Right ventricle myocardium superior (tissue), 1 donor: ENCODE measurements around the gene KLHL26. TPM values are rescaled to one million over a fixed set of nuclear protein-coding genes. Genes with fewer than 3 reads are reported as not detected.
"Not testable (repeated sequence)": the region's sequence is repeated elsewhere in the genome, so short reads cannot be mapped to it uniquely, and the experiment has no call there.

Experiments used
- ATAC-seq: fragments of 200-7000 bp; cut with Tn5 transposase; one replicate; pipeline ENCODE4 v1.9.1; 2020; ENCODE audit warnings: mild to moderate bottlenecking; ENCODE audit not compliant: poor library complexity
- DNase-seq: peaks from one replicate; pipeline ENCODE4 v3.0.0-alpha.2; 2020
- intact Hi-C: fragments of 100-400 bp; cut with DNase I; formaldehyde crosslinking; loops from one replicate; pipeline ENCODE4 v1.11.2; 2022
- total RNA-seq: library from RNA; stranded (reverse); fragmentation: NEBNext Ultra II Directional; extraction: Animal tissue kit (Norgen Biotek cat#: 25700); gene quantifications from one replicate; pipeline ENCODE4 v1.2.1, GENCODE V29; 2021
- donor health status: DM: no; HTN: yes; CAD: no; lungs with severe emphysema.

Gene KLHL26
- total RNA-seq, 1 donor from 2014 or later = 4.5 TPM

GRCh38 chr19:18597809-18598660, 38.8 kb upstream of the KLHL26 start:
- no peak for DNase-seq
- intact Hi-C loops = loop anchor here (5.0 kb wide), 1 partner anchor 249 kb away; no protein-coding TSS in a partner anchor
- ATAC-seq = no peak

- DNase-seq (no peak), ATAC-seq (no peak)
- intact Hi-C loops = loop anchor here (5.0 kb wide), 1 partner anchor 248 kb away; no protein-coding TSS in a partner anchor
Measured at GRCh38 chr19:18599485-18599884, 37.3 kb upstream of the KLHL26 start.

- intact Hi-C loops, ATAC-seq: not testable (repeated sequence)
- peak; percentile 20 for DNase-seq
Measured at GRCh38 chr19:18600692-18601397, 36.0 kb upstream of the KLHL26 start.

GRCh38 chr19:18601875-18602274, 35.0 kb upstream of the KLHL26 start:
- ATAC-seq (no peak), DNase-seq (no peak)
- intact Hi-C loops = no loop called here

GRCh38 chr19:18603255-18603957, 33.4 kb upstream of the KLHL26 start:
- intact Hi-C loops = no loop called here
- peak; percentile 31 for DNase-seq
- ATAC-seq = peak; percentile 47

- ATAC-seq = peak; percentile 22
- intact Hi-C loops = no loop called here
- DNase-seq = no peak
Measured at GRCh38 chr19:18603958-18604819, 32.6 kb upstream of the KLHL26 start.

GRCh38 chr19:18604820-18605159, 32.0 kb upstream of the KLHL26 start:
- ATAC-seq (no peak), DNase-seq (no peak)
- intact Hi-C loops = no loop called here

- ATAC-seq (no peak), DNase-seq (peak; percentile 22)
- intact Hi-C loops = no loop called here
Measured at GRCh38 chr19:18605196-18605545, 31.7 kb upstream of the KLHL26 start.

- no peak for DNase-seq
- intact Hi-C loops = no loop called here
- ATAC-seq = no peak
Measured at GRCh38 chr19:18605546-18606280, 31.1 kb upstream of the KLHL26 start.

GRCh38 chr19:18606281-18607225, 30.3 kb upstream of the KLHL26 start, which contains the start of gene CRLF1:
Gene CRLF1 (minus strand): TSS chr19:18606799. CDS start chr19:18606656, 143 bp downstream.
- ATAC-seq (no peak), DNase-seq (no peak)
- intact Hi-C loops = no loop called here

- intact Hi-C loops = no loop called here
- ATAC-seq = peak; percentile 5
- no peak for DNase-seq
Measured at GRCh38 chr19:18607226-18608101, 29.4 kb upstream of the KLHL26 start.

- intact Hi-C loops = no loop called here
- ATAC-seq = no peak
- DNase-seq = no peak
Measured at GRCh38 chr19:18608102-18608804, 28.6 kb upstream of the KLHL26 start.

GRCh38 chr19:18608805-18609716, 27.8 kb upstream of the KLHL26 start:
- intact Hi-C loops = no loop called here
- ATAC-seq (no peak), DNase-seq (no peak)

- intact Hi-C loops = no loop called here
- no peak for DNase-seq
- ATAC-seq = no peak
Measured at GRCh38 chr19:18609717-18610051, 27.1 kb upstream of the KLHL26 start.

- DNase-seq (no peak), ATAC-seq (no peak)
- intact Hi-C loops = no loop called here
Measured at GRCh38 chr19:18610245-18610555, 26.6 kb upstream of the KLHL26 start.
